Ishikawa (cell line): ENCODE data around the gene CCDC137.
A peak's percentile ranks its signal among the peaks of the same experiment; 100 is the strongest.

Source experiments
- CEBPB ChIP-seq: IDR thresholded peaks from 2 replicates; pipeline ENCODE4 v1.6.1; 2012
- EP300 ChIP-seq: IDR thresholded peaks from 2 replicates; pipeline ENCODE4 v1.6.1; 2012; ENCODE audit warnings: borderline replicate concordance
- FOXM1 ChIP-seq: IDR thresholded peaks from 2 replicates; pipeline ENCODE4 v1.6.1; 2012; ENCODE audit warnings: low read depth, borderline replicate concordance
- RAD21 ChIP-seq: IDR thresholded peaks from 2 replicates; pipeline ENCODE4 v1.6.1; 2012; ENCODE audit warnings: low read depth
- TAF1 ChIP-seq: IDR thresholded peaks from 2 replicates; pipeline ENCODE4 v1.6.1; 2012; ENCODE audit warnings: low read depth, mild to moderate bottlenecking
- TEAD4 ChIP-seq: IDR thresholded peaks from 2 replicates; pipeline ENCODE4 v1.6.1; 2012
- YY1 ChIP-seq: IDR thresholded peaks from 2 replicates; pipeline ENCODE4 v1.6.1; 2012; ENCODE audit warnings: low read depth
- ZBTB7A ChIP-seq: IDR thresholded peaks from 2 replicates; pipeline ENCODE4 v1.6.1; 2012; ENCODE audit warnings: low read depth
- TF ChIP-seq, protein P1 (sequence below): IDR thresholded peaks from 2 replicates; pipeline ENCODE4 v1.6.1; 2012
- TF ChIP-seq, protein P2 (sequence below): IDR thresholded peaks from 2 replicates; pipeline ENCODE4 v1.6.1; 2012; ENCODE audit warnings: low read depth, mild to moderate bottlenecking

DNA sequence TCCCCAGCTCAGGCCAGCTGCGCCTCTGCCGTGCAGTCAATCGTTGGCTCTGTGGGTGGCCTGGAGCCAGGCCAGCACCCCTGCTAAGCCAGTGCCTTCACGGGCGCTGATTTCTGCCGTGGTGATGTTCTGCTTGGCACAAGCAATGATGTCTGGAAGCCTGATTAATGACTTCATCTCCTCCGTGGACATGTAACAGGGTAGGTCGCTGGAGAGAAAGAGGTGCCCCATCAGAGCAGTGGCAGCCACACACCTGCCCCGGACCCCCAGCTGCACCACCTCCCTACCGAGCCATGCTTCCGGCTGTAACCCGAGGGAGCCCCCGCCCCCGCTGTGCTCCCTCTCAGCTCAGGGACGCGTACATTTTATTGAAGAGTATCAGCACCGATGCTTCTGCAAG is 15.1 kb downstream of the CCDC137 start:
- no peak for TF ChIP-seq ZBTB7A
- TF ChIP-seq, protein P1, sequence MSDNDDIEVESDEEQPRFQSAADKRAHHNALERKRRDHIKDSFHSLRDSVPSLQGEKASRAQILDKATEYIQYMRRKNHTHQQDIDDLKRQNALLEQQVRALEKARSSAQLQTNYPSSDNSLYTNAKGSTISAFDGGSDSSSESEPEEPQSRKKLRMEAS, result no peak
- no peak for TF ChIP-seq TEAD4
- peak; percentile 54 for TF ChIP-seq EP300
- no peak for TF ChIP-seq RAD21
- no peak for TF ChIP-seq TAF1
- TF ChIP-seq, protein P2, sequence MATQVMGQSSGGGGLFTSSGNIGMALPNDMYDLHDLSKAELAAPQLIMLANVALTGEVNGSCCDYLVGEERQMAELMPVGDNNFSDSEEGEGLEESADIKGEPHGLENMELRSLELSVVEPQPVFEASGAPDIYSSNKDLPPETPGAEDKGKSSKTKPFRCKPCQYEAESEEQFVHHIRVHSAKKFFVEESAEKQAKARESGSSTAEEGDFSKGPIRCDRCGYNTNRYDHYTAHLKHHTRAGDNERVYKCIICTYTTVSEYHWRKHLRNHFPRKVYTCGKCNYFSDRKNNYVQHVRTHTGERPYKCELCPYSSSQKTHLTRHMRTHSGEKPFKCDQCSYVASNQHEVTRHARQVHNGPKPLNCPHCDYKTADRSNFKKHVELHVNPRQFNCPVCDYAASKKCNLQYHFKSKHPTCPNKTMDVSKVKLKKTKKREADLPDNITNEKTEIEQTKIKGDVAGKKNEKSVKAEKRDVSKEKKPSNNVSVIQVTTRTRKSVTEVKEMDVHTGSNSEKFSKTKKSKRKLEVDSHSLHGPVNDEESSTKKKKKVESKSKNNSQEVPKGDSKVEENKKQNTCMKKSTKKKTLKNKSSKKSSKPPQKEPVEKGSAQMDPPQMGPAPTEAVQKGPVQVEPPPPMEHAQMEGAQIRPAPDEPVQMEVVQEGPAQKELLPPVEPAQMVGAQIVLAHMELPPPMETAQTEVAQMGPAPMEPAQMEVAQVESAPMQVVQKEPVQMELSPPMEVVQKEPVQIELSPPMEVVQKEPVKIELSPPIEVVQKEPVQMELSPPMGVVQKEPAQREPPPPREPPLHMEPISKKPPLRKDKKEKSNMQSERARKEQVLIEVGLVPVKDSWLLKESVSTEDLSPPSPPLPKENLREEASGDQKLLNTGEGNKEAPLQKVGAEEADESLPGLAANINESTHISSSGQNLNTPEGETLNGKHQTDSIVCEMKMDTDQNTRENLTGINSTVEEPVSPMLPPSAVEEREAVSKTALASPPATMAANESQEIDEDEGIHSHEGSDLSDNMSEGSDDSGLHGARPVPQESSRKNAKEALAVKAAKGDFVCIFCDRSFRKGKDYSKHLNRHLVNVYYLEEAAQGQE, result no peak
- TF ChIP-seq FOXM1, result no peak
- no peak for TF ChIP-seq CEBPB
- TF ChIP-seq YY1, result no peak
